22Rv1 (cell line): ENCODE results near the gene IGLON5.

ENCODE experiments used
- ZFX ChIP-seq: fragments of 450-650 bp; IDR thresholded peaks from 2 replicates; pipeline ENCODE4 v1.6.1; 2017; ENCODE audit warnings: antibody characterized with exemption, borderline replicate concordance
- TF ChIP-seq, protein P1 (sequence below): fragments of 450-650 bp; IDR thresholded peaks from 2 replicates; pipeline ENCODE4 v1.5.1; 2017; ENCODE audit warnings: mild to moderate bottlenecking

GRCh38 chr19:51311351-51312257 lies at the start of gene IGLON5:
- TF ChIP-seq, protein P1, sequence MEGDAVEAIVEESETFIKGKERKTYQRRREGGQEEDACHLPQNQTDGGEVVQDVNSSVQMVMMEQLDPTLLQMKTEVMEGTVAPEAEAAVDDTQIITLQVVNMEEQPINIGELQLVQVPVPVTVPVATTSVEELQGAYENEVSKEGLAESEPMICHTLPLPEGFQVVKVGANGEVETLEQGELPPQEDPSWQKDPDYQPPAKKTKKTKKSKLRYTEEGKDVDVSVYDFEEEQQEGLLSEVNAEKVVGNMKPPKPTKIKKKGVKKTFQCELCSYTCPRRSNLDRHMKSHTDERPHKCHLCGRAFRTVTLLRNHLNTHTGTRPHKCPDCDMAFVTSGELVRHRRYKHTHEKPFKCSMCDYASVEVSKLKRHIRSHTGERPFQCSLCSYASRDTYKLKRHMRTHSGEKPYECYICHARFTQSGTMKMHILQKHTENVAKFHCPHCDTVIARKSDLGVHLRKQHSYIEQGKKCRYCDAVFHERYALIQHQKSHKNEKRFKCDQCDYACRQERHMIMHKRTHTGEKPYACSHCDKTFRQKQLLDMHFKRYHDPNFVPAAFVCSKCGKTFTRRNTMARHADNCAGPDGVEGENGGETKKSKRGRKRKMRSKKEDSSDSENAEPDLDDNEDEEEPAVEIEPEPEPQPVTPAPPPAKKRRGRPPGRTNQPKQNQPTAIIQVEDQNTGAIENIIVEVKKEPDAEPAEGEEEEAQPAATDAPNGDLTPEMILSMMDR = no peak
- TF ChIP-seq ZFX = no peak
